Thoracic aorta (tissue), 2 donors: ENCODE measurements around the gene TNRC6B. TPM values are rescaled to one million over a fixed set of nuclear protein-coding genes. Genes with fewer than 3 reads are reported as not detected.

Experiments
- ATAC-seq: fragments of 150-250 bp; one replicate; pipeline ENCODE4 v1.8.0; 2017; ENCODE audit warnings: low read depth; ENCODE audit not compliant: insufficient number of reproducible peaks, low FRiP score
- DNase-seq: peaks from one replicate; pipeline ENCODE4 v3.0.0-alpha.2; 2020; ENCODE audit warnings: low spot score
- H3K27ac ChIP-seq, 2 donors: fragments of 200-600 bp; sonication (generic); 1 replicate in 1 of 2; 2 replicates in 1 of 2; pipeline ENCODE4 v1.5.1; 2016; ENCODE audit warnings: mild to moderate bottlenecking in 2 of 2, moderate library complexity in 2 of 2
- H3K27me3 ChIP-seq: fragments of 200-600 bp; sonication (generic); replicated peaks from 2 replicates; pipeline ENCODE4 v1.6.0; 2016; ENCODE audit warnings: mild to moderate bottlenecking; ENCODE audit not compliant: insufficient read depth
- H3K36me3 ChIP-seq: fragments of 200-600 bp; sonication (generic); one replicate; pipeline ENCODE4 v1.5.1; 2016
- H3K4me1 ChIP-seq, 2 donors: fragments of 200-600 bp; sonication (generic); 1 replicate in 1 of 2; 2 replicates in 1 of 2; pipeline versions ENCODE4 v1.5.1 to v1.6.0; 2016; ENCODE audit warnings: low read depth in 2 of 2, mild to moderate bottlenecking in 1 of 2; ENCODE audit not compliant: control insufficient read depth in 1 of 2
- H3K4me3 ChIP-seq: fragments of 200-600 bp; sonication (generic); 2 replicates; pipeline ENCODE4 v1.5.1; 2016; ENCODE audit warnings: mild to moderate bottlenecking
- H3K9me3 ChIP-seq: fragments of 200-600 bp; sonication (generic); 2 replicates; pipeline ENCODE4 v1.5.1; 2016
- total RNA-seq, 2 donors: library from RNA; depleted of rRNA; stranded (reverse); fragments of >200 nt; gene quantifications; one replicate each; pipeline versions ENCODE4 v1.1.0 to v1.2.3, GENCODE V29; 2016
- TF ChIP-seq, protein P1 (sequence below): fragments of 200-600 bp; sonication (generic); IDR thresholded peaks from one replicate; pipeline ENCODE4 v1.5.1; 2019; ENCODE audit warnings: antibody characterized with exemption

The TNRC6B gene
- total RNA-seq, 2 donors from 2014 or later: 58.5 to 98.0 TPM

DNA sequence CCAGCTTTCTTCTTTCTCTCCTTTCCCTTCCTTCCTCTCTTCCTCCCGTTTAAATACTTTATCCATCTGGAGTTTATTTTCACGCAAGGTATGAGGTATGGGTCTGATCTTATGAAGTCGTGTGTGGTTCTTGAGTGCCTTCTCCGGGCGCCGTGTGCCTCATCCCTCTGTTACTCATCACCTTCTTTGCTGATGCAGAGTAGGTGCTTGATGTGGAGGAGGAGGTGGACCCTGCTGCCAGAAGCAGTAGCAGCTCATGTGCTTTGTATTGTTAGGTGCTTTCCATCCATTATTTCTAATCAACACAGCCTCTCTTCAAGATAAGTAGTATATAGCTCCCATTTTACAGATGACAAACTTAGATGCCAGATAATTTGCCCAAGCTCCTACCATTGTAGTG is 47.0 kb downstream of the TNRC6B start:
- Histone ChIP-seq H3K27ac (no peak overlapping the region), H3K27me3 (no peaks in the 10 kb centered on the region), H3K4me3 (no peak overlapping the region), H3K4me1 (peaks cover 15 to 52% of the 10 kb centered on the region in 2 donors), H3K36me3 (no peaks in the 10 kb centered on the region), H3K9me3 (no peaks in the 10 kb centered on the region)
- ATAC-seq: no peak
- TF ChIP-seq, protein P1, sequence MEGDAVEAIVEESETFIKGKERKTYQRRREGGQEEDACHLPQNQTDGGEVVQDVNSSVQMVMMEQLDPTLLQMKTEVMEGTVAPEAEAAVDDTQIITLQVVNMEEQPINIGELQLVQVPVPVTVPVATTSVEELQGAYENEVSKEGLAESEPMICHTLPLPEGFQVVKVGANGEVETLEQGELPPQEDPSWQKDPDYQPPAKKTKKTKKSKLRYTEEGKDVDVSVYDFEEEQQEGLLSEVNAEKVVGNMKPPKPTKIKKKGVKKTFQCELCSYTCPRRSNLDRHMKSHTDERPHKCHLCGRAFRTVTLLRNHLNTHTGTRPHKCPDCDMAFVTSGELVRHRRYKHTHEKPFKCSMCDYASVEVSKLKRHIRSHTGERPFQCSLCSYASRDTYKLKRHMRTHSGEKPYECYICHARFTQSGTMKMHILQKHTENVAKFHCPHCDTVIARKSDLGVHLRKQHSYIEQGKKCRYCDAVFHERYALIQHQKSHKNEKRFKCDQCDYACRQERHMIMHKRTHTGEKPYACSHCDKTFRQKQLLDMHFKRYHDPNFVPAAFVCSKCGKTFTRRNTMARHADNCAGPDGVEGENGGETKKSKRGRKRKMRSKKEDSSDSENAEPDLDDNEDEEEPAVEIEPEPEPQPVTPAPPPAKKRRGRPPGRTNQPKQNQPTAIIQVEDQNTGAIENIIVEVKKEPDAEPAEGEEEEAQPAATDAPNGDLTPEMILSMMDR: no peak
- DNase-seq: no peak

DNA sequence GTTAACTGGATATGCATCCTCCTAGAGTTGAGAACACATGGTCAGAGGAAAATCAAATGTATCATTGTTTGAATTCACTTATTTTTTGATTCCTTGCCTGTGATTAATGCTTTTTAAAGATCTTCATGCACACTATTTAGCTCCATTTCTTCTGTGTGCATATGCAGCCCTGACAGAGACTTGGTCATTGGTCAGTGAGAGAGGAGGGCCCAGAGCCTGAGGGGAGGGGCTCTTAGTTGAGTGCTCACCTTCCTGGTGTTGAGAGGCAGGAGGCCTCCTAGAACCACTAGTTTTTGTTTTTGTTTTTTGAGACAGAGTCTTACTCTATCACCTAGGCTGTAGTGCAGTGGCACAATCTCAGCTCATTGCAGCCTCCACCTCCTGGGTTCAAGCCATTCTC is 48.9 kb downstream of the TNRC6B start:
- no peak for ATAC-seq
- H3K4me1 ChIP-seq: peaks cover 7 to 33% of the 10 kb centered on the region in 2 donors
- no peaks in the 10 kb centered on the region for H3K27me3 ChIP-seq
- H3K4me3 ChIP-seq: no peak overlapping the region
- no peaks in the 10 kb centered on the region for H3K9me3 ChIP-seq
- TF ChIP-seq, protein P1: no peak
- H3K36me3 ChIP-seq: no peaks in the 10 kb centered on the region
- no peak for DNase-seq
- H3K27ac ChIP-seq: no peak overlapping the region

DNA sequence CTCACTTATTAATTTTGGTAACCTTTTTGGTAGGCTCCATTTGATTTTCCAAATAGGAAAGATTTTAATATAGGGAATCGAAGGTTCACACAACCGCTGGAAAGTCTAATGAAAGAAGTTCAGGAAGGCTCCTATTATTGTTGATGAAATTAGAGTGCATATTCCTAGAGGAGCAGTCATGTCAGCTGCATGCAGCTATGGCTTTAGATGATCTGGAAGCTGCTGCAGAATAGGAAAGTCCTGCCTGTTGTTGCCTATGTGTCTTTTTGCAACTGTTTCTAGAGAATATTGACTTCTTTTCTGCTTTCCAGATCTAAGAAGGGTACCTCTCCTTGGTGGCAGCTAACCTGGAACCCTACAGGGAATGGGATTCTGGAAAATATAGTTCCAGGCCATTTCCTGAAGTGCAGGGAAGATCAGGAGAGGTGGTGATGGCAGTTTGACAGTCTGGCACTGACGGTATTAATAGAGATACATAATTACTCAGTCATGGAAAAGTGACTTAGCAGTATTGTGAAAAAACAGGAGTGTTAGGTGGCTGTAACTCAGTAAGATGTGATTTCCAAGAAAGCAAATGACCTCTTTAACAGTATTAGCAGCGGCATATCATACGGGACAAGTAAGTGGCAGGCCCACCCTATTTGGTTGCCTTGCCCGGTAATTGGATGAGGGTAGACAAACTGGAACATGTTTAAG is 54.0 kb downstream of the TNRC6B start:
- Histone ChIP-seq H3K4me3 (no peak overlapping the region), H3K36me3 (no peaks in the 10 kb centered on the region), H3K4me1 (peaks cover 14 to 17% of the 10 kb centered on the region in 2 donors), H3K27me3 (no peaks in the 10 kb centered on the region), H3K9me3 (no peaks in the 10 kb centered on the region), H3K27ac (no peak overlapping the region)
- TF ChIP-seq, protein P1: no peak
- ATAC-seq (no peak), DNase-seq (no peak)

DNA sequence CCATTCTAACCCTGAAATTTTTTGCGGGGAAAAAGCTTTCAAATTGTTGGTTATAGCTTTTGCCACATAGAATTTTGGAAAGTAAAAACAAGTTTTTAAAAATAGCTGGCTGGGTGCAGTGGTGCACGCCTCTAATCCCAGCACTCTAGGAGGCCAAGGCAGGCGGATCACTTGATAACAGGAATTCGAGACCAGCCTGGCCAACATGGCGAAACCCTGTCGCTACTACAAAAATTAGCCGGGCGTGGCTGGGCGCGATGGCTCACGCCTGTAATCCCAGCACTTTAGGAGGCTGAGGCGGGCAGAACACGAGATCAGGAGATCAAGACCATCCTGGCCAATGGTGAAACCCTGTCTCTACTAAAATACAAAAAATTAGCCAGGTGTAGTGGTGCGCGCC is 54.9 kb downstream of the TNRC6B start:
- Histone ChIP-seq H3K27ac (no peak overlapping the region), H3K4me1 (peaks cover 14 to 18% of the 10 kb centered on the region in 2 donors), H3K9me3 (no peaks in the 10 kb centered on the region), H3K4me3 (no peak overlapping the region), H3K27me3 (no peaks in the 10 kb centered on the region), H3K36me3 (no peaks in the 10 kb centered on the region)
- DNase-seq: no peak
- TF ChIP-seq, protein P1: no peak
- ATAC-seq: no peak

DNA sequence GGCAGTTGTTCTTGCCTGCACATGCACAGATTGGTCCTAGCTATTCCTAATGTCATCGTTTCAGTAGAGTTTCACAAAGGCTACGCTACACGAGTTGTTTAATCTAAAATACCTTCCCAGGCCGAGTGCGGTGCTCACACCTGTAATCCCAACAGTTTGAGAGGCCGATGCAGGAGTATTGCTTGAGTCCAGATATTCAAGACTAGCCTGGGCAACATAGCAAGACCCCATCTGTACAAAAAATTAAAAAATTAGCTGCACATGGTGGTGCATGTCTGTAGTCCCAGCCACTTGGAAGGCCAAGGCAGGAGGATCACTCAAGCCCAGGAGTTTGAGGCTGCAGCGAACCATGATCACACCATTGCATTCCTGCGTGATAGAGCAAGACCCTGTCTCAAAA is 56.2 kb downstream of the TNRC6B start:
- H3K4me3 ChIP-seq: no peak overlapping the region
- TF ChIP-seq, protein P1: no peak
- no peaks in the 10 kb centered on the region for H3K27me3 ChIP-seq
- H3K27ac ChIP-seq: no peak overlapping the region
- H3K9me3 ChIP-seq: no peaks in the 10 kb centered on the region
- DNase-seq: no peak
- peaks cover 25 to 29% of the 10 kb centered on the region in 2 donors for H3K4me1 ChIP-seq
- H3K36me3 ChIP-seq: no peaks in the 10 kb centered on the region
- ATAC-seq: no peak
